Activated CD8-positive, alpha-beta memory T cell treated with anti-CD3 and anti-CD28 coated beads for 1 hour (primary cell): ENCODE measurements around the gene UBL4A.
"Not testable (repeated sequence)": the region's sequence is repeated elsewhere in the genome, so short reads cannot be mapped to it uniquely, and the experiment has no call there.

Experiments used
- DNase-seq, 2 donors: peaks; one replicate each; pipeline ENCODE4 v3.0.0-alpha.2; 2020; ENCODE audit warnings: low read depth in 1 of 2; ENCODE audit errors: extremely low read depth in 1 of 2

Gene UBL4A

GRCh38 chrX:154509455-154509854 lies 23.0 kb upstream of the UBL4A start:
- no peak for DNase-seq

- no peak for DNase-seq
Measured at GRCh38 chrX:154508384-154508745, 21.9 kb upstream of the UBL4A start.

GRCh38 chrX:154507673-154508383 lies 21.4 kb upstream of the UBL4A start:
- no peak for DNase-seq

GRCh38 chrX:154506483-154507332 lies 20.3 kb upstream of the UBL4A start:
- no peak for DNase-seq

- no peak for DNase-seq
Measured at GRCh38 chrX:154505734-154506133, 19.3 kb upstream of the UBL4A start.

- DNase-seq, result no peak
Measured at GRCh38 chrX:154502989-154503388, 16.6 kb upstream of the UBL4A start.

GRCh38 chrX:154502098-154502497 lies 15.7 kb upstream of the UBL4A start:
- DNase-seq, result no peak

- DNase-seq, result not testable (repeated sequence)
Measured at GRCh38 chrX:154501423-154501822, 15.0 kb upstream of the UBL4A start.

- DNase-seq, result not testable (repeated sequence)
Measured at GRCh38 chrX:154496591-154497137, 10.2 kb upstream of the UBL4A start.

GRCh38 chrX:154495472-154495922 lies 9.1 kb upstream of the UBL4A start:
- DNase-seq, result no peak

GRCh38 chrX:154494715-154495114 lies 8.3 kb upstream of the UBL4A start:
- DNase-seq, result no peak

- DNase-seq, result peak; percentile 68 to 78
Measured at GRCh38 chrX:154490414-154491083, 4.1 kb upstream of the UBL4A start, which contains the start of gene SLC10A3. TSS of gene SLC10A3 (minus strand) at chrX:154490629. CDS start at chrX:154488940, 1,689 bp downstream.

- DNase-seq, result no peak
Measured at GRCh38 chrX:154490021-154490413, 3.6 kb upstream of the UBL4A start.

- no peak for DNase-seq
Measured at GRCh38 chrX:154489182-154489581, 2.8 kb upstream of the UBL4A start.

- no peak for DNase-seq
Measured at GRCh38 chrX:154488336-154489075, 2.1 kb upstream of the UBL4A start.

GRCh38 chrX:154487518-154488290 lies 1.3 kb upstream of the UBL4A start:
- DNase-seq, result no peak

- no peak for DNase-seq
Measured at GRCh38 chrX:154486052-154486395, 391 bp downstream of the UBL4A start.

GRCh38 chrX:154485150-154486051 lies 1.0 kb downstream of the UBL4A start:
- no peak for DNase-seq
